Stimulated activated CD8-positive, alpha-beta memory T cell treated with anti-CD3 and anti-CD28 coated beads, Interleukin-12 subunit alpha, Interleukin-12 subunit beta, amount 100 ng/mL, for 4 hours (primary cell): Measurements from ENCODE around the gene ADAMTS9.

Experiments
- DNase-seq: peaks from one replicate; pipeline ENCODE4 v3.0.0-alpha.2; 2020; ENCODE audit warnings: low read depth

Gene ADAMTS9

DNA sequence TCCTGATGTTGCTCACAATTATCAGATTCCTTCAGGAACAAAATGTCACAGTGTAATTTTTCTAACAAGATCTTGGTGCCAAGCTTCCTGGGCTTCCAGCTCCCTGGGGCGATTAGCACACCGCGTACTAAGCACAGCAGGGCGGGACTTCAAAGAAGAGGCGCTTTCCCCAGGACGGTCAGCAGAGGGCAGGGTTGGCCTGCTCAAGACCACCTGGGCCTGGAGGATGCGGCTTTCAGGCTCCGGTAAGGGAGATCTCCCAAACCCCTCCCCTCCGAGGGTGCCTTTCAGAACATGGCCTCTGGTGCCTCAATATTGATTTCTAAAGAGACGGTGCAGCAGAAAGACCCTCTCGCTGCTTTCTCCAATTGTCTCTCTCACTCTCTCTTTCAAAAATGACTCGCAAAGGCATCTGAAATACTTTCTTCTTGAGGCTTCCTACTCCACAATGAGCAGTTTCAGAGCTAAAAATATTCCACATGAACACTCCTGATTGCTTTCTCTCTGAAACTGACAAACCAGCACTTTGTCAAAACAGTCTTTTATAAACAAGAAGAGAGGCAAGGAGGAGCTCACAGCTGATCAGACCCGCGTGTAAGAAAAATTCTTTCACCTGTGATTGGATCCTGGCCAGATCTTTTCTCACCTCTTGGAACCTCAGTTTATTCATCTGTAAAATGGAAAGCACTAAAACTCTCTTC is 154.0 kb downstream of the ADAMTS9 start:
- no peak for DNase-seq

DNA sequence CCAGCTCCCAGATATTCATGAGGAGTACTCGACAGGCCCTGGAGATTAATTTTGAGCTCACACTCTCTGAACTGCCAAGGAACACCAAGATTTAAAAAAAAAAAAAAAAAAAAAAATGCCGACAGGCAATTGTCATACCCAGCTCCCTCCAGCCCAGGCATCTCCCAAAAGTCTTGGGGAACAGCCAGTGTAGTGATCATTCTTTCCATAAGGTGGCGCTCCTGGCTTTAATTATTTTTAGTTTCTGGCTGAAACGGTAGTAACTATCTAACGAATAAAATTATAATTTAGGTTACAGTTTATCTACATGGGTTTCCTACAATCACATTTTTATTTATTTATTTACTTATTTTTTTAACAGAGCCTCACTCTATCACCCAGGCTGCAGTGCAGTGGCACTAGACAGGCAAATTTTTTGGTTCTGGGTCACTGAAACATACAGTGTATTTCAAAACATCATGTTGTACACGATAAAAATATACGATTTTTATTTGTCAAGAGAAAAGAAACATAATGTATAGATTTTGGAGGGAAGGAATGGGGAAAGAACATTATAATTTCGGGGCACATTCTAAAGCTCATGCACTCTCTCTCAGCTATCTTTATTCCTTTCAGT is 157.3 kb downstream of the ADAMTS9 start:
- no peak for DNase-seq

DNA sequence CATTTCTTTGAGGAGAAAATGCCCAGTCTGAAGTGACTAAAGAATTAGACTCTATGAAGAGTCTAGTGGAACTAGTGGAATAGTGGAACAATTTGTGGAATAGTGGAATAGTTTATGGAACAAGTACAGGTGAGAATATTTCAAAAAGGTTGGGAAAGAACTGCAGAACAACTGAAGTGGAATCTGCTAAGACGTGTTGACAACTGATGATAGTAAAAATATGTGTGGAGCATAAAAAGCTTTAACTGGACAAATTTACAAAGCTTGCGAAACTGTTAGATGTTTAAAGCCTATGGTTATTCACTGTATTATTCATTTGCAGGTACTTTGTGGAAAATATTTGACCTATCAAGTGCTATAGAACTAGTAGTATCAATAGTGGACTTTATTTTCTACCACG is 164.5 kb downstream of the ADAMTS9 start:
- DNase-seq, result no peak

DNA sequence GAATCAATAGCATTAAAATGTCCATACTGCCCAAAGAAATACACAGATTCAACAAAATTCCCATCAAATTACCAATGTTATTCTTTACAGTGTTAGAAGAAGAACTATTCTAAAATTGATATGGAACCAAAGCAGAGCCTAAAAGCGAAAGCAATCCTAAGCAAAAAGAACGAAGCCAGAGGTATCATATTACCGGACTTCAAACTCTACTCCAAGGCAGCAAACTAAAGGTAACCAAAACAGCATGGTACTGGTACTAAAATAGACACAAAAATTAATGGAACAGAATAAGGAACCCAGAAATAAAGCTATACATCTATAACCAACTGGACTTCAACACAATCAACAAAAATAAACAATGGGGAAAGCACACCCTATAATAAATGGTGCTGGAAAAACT is 167.5 kb downstream of the ADAMTS9 start:
- DNase-seq, result no peak

DNA sequence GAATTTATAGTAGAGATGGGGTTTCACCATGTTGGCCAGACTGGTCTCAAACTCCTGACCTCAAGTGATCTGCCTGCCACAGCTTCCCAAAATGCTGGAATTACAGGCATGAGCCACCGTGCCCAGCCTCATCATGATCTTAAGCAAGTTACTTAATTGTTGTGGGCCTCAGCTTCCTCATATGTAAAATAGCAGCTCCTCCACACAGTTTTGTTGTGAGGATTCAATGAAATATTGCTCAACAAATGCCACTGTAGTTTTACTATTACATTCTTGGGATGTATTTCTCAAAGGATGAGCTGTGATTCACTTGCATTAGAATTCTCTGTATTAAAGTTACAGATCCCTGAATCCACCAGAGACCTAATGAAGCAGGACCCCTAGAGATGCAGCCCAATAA is 168.8 kb downstream of the ADAMTS9 start:
- DNase-seq, result no peak

DNA sequence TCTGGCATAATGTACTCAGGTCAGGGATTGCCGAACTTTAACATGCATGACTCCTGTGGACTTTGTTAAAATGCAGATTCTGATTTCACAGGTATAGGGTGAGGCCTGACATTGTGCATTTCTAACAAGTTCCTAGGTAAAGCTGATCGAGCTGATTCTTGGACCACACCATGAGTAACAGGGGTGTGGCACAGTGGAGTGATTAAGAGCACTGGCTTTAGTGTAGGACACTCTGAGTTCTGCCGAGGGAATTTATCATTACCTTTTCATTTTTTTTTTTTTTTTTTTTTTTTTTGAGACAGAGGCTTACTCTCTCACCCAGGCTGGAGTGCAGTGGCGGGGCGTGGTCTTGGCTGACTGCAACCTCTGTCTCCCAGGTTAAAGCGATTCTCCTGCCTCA is 169.3 kb downstream of the ADAMTS9 start:
- no peak for DNase-seq

DNA sequence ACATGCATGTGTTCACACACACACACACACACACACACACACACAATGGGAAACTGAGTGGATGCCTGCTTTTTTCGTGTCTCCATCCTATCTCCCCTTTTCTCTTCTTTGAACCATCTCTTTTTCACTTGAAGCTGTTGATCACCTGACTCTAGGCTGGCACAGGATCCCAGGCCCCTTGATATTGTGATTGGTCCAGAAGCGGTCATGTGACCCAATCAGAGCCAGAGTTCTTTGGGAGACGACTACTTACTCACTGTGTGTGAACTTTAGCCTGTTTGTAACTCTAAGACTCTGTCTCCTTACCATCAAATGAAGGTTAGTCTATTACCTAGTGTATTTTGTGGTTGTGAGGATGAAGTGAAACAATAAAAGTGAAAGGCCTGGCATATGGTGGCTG is 172.9 kb downstream of the ADAMTS9 start:
- no peak for DNase-seq

DNA sequence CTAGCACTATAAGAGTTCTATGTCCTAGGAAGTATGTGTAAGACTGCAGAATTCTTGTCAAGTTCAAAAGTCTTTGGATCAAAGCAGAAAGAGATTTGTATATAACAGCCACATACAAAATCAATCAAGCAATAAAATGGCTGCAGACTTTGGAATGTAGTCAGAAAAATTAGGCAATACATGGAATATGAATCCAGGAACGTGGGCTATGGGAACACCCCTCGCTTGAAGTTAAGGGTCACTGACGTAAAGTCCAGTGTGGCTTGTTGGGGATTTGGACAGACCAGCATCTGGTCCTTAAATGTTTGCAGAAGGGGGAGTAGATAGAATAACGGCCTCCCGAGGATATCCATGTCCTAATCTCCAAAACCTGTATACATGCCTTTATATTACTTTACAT is 178.6 kb downstream of the ADAMTS9 start:
- no peak for DNase-seq

DNA sequence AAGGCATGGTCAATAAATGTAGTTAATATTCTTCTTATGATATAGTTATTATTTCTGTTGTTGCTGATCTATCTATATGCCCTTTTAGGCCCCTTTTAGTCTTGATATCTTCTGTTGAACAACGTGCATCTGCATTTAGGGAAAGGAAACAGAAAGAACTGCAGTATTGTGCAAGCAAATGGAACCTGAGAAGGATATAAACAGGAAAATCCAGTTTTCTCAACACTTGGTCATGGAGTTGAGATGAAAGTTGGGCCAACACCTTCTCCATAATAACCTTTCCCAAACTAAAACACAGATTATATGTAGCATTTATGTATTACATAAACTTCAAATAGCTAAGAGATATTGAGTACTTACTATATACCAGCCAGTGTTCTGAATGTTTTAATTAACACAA is 179.7 kb downstream of the ADAMTS9 start:
- no peak for DNase-seq

DNA sequence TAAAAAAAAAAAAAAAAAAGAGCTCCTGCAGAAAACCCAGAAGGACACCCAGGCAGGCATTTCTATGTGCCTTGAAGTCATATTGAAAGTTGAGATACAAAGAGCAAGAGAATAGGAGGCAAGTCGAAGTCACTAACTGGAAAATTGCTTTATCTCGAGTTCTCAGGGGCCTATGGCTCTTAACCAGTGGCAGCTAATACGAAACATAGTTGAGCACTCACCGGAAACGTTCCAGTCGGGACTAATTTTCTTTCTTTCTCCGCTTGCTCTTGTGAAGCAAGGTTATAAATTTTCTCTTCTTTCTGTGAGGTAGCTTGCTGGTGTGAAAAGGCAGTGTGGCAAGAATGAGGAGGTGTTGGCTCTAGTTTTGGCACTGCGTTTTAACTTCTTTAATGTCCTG is 181.5 kb downstream of the ADAMTS9 start:
- no peak for DNase-seq

DNA sequence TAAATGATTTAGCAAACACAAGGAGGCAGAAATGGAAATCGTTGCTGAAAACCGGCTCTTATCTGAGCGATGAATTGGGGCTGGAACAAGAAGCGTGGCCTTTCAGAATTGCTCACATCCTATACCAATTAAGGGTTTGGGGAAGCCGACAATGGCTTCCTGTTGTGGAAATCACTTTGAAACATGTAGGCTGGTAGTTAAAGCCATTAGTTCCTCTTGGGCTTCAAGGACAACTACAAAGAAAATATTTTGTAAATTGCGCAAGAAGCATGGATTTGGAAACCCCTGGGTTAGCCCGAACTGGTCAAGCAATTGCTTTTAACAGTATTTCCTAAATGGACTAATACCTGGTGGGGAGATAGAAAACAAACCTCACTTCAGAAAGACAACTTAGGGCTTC is 182.4 kb downstream of the ADAMTS9 start:
- DNase-seq, result no peak

DNA sequence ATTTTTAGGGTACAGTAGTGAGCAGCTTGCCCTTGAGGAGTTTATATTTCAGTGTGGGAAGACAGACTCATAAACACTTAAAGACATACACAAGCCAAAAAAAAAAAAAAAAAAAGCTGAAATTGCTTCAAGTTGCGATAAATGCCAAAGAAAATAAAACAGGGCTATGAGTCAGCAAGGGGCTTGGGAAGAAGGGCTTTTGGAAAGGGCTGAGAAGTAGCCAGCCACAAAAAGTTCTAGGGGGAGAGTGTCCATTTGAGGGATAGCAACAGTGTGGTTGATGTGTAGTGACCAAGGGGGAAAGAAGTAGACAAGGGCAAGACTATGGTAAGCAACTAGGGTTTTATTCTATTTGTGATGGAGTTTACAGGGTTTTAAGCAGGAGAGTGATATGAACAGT is 185.5 kb downstream of the ADAMTS9 start:
- no peak for DNase-seq

DNA sequence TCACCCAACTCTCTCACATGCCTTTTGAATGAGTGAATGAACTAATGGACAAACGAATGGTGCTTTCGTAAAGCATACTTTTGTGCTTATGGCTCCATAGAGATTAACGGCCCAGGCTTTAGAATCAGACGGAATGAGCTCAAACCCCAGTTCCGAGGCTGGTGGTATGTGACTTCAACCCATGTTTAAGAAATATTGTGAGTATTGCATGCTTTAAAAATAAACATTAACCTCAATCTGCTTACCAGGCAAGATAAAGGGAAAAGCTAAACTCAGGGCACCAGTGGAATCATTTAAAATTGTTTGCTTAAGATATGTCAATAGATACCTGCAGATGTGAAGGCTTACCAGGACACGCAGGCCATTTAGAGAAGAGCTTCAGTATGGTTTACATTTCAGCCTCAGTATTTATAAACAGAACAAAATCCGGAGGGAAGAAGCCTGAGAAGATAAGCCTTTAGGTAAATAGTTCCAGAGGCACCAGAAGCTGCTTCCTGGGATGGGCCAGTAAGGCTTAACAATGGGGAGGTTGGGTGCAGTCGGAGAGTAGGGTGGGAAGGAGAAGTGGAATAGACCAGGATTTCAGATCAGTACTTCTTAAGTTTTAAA is 186.4 kb downstream of the ADAMTS9 start:
- no peak for DNase-seq

DNA sequence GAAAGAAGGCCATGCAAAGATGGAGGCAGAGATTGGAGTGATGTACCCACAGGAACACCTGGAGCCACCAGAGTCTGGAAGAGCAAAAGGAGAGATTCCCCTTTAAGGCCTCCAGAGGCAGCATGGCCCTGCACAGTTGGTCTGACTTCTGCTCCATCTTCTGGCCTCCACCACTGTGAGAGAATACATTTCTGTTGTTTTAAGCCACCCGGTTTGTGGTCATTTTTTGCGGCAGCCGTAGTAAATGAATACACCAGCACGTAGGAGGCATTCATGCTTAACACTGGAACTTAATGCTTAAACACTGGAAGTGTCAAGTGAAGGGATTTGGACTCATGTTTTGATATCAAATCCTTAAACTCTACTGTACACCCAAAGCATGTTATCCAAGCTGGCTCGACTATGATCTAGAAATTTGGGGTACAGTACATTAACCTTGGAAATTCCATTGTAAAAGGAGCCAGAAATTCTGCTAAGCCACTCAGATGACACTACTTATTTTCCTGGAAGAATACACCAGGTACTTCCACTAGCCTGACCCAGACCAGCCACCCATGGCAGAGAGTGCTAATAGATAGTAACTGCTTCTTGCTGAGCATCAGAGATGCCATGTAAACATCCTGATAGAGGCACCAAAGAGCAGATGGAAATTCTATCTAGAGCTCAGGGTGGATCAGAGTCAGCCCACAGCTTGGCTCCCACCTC is 190.9 kb downstream of the ADAMTS9 start:
- DNase-seq, result no peak

DNA sequence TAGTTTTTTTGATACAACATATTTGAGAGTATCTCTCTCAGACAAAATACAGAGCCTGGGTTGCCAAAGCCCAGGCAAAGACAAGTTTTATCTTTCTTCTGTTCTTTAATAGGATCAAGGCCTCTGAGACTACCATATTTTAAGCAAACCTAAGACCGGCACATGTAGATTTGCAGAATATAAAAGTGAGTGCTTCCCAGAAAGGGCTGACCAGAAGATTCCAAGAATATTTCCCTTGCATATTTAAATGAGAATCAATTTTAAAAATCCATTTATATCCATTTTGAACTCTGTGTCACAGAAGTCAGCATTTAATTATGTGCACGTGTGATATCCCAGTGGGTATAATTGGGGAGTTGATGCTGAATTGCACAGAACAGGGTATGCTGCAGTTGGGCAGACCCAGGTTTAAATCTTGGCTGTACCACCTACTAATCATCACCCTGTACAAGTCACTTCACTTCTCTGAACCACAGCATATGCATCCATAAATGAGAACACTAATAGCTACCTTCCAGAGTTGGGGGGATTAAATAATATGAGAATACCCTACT is 191.9 kb downstream of the ADAMTS9 start:
- no peak for DNase-seq

DNA sequence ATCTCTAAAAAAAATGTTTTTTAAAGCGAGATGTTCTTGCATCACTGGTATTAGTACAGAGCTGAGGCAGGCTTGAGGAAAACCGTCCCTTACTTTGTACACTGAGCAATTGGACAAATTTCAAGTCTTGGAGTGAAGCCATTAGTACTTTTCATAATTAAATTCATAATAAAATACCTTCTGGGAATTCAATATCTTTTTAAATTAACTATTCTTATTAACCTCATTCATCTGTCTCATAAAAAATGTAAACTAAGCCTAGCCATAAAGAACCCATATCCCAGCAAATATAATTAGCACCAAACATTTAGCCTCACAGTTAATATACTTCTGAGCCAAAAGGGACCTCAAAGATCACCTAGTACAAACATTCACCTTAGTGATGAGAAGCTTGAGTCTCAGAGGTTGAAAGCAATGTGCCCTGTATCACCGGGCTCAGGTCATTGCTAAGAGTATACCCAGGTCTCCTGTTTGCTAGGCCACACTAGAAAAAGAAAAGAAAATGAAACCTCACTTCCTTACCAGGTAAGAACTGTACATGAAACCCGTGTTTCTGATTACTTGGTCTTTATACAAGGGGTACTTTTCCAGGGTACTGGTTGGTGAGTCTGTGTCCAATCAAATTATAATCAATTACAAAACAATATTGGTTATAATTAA is 192.5 kb downstream of the ADAMTS9 start:
- DNase-seq, result no peak

DNA sequence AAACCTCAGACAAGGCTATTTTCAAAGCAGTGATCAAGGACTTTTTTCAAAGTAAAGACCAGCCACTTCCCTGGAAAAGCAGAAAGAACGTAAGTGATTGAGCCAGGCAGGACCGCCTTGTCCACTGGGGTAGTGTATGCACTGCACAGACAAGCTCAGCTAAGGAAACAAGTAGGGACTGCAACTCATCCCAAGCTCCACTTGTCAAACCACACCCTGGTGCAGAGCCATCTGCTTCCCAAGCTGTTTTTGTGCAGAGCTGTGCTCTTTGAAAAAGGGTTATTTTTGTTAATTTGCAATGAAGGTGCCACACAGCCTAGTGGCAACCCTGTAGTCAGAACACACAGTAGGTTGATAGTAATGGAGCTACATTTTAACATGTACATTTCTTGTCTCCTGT is 193.3 kb downstream of the ADAMTS9 start:
- DNase-seq, result no peak

DNA sequence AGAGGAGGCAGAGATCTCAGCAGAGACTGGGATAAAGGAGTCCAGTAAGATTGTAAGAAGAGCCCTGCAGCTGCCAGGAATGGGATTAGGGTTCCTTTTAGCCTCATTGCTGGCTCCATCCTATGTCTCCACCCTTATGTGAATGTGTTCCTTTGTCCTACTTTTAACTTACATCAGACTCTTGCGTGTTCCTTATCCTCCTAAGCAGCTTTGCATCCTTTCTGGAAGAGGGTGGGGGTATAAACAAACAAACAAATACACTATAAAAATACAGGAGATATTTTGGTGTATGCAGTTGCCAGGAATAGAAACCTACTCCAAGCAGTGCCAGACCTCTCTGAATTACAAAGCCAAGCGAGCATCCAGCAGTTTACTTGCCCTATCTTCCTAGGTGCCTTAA is 194.7 kb downstream of the ADAMTS9 start:
- no peak for DNase-seq

DNA sequence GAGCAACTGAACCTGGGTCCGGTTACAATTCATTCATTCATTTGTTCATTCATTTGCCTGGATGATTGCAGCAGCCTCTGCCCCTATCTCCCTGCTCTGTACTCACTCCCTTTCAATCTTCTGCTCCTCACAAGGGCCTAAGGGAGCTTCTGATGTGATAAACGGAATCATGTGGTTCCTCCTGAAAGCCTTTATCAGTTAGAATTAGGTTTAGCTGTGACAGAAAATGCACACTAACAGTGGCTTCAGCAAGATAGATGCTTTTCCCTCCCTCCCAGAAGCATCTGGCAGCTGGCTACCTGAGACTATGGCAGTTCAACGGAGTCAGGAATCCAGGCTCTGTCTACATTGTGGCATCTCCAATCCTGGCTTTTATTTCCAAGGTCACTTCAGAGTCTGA is 196.0 kb downstream of the ADAMTS9 start:
- DNase-seq, result no peak

DNA sequence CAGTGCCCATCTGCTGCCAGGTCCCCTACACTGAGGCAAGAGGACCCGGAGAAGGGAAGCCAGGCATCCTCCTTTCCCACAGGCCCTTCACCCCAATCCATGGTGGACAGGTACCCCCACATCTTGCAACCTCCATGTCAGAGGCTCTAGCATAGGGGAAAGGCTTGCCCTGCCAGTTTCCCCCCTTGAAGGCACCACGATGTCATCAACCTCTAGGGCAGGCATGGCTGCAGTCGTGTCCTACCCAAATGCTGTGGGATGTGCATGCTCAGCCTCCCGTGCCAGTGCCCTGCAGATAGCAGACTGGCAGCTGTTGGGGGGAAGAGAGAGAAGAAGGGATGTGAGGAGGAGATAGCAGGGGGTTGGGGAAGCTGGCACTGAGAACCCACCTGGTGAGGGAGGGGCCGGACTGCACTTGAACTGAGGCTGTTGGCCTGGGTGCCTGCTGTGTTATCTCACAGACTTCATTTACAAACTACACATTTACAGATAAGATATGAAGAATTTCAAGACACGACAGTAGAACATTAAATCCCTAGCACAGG is 197.5 kb downstream of the ADAMTS9 start:
- no peak for DNase-seq

DNA sequence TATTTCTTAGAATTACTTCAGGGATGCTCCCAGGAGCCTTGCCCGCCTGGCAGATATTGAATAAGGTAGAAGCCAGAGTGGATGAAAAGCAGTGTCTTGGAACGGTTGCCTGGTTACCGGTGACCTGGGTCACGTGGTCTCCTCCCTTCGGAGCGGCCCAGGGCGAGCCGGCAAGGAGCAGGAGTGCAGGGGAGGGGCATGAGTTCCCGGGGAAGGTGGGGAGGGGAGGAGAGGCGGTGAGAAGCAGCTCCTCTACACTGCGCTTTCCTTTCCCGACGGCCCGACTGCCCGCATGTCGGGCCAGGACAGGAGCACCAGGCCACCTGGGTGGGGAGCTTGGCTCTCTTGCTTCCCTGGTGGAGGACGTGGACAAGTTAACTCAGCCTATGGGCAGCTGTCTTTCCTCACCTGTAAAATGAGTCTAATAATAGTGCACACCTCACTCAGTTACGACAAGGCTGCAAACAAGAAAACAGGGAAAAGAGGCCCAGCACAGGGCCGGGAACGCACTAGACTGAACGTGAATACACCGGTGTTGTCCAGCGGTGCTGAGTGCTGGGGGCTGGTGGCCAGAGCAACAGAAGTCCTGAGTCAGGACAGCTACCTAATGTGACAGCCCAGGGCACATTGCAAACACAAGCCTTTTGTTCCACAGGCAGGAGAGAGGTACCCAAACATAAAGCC is 198.3 kb downstream of the ADAMTS9 start:
- DNase-seq, result no peak
